Natural killer cell (primary cell): ENCODE measurements around the gene SYCP2L. TPM values are rescaled to one million over a fixed set of nuclear protein-coding genes. Genes with fewer than 3 reads are reported as not detected.

Source experiments
- ATAC-seq, 3 donors: fragments of 150-1000 bp in 2 of 3; fragments of 200-7000 bp in 1 of 3; cut with Tn5 transposase; 1 replicate in 1 of 3; 2 replicates in 2 of 3; pipeline ENCODE4 v1.10.0; 2021; ENCODE audit warnings: mild to moderate bottlenecking in 2 of 3, moderate library complexity in 2 of 3
- DNase-seq, 2 donors: peaks; one replicate each; pipeline versions ENCODE4 v3.0.0 to v3.0.0-alpha.2; 2013 to 2021; ENCODE audit warnings: mixed read lengths in 1 of 2
- H3K27ac ChIP-seq: one replicate; pipeline ENCODE4 v1.5.1; 2013; ENCODE audit warnings: mild to moderate bottlenecking, low read length
- H3K27me3 ChIP-seq: one replicate; pipeline ENCODE4 v1.6.1; 2013; ENCODE audit warnings: low read length; ENCODE audit not compliant: control insufficient read depth, insufficient read depth
- H3K36me3 ChIP-seq: one replicate; pipeline ENCODE4 v1.6.1; 2013; ENCODE audit warnings: low read length; ENCODE audit not compliant: control insufficient read depth, insufficient read depth
- H3K4me1 ChIP-seq: one replicate; pipeline ENCODE4 v1.6.1; 2013; ENCODE audit warnings: low read length; ENCODE audit not compliant: control insufficient read depth, insufficient read depth
- H3K4me3 ChIP-seq: one replicate; pipeline ENCODE4 v1.5.1; 2013; ENCODE audit warnings: low read length
- H3K9me3 ChIP-seq: one replicate; pipeline ENCODE4 v1.6.1; 2013; ENCODE audit warnings: low read length; ENCODE audit not compliant: control insufficient read depth, insufficient read depth
- H3K27ac Mint-ChIP-seq, 2 donors: one replicate each; pipeline ENCODE4 v1.8.0; 2022; ENCODE audit warnings: mild to moderate bottlenecking in 2 of 2, mixed read lengths in 2 of 2, moderate library complexity in 1 of 2
- H3K27me3 Mint-ChIP-seq, 2 donors: one replicate each; pipeline ENCODE4 v1.8.0; 2022; ENCODE audit warnings: low read depth in 2 of 2, mixed read lengths in 2 of 2
- H3K36me3 Mint-ChIP-seq: one replicate; pipeline ENCODE4 v1.8.0; 2022; ENCODE audit warnings: mixed read lengths
- H3K4me1 Mint-ChIP-seq, 2 donors: one replicate each; pipeline ENCODE4 v1.8.0; 2022; ENCODE audit warnings: mixed read lengths in 2 of 2
- H3K4me3 Mint-ChIP-seq: one replicate; pipeline ENCODE4 v1.8.0; 2022; ENCODE audit warnings: mild to moderate bottlenecking, moderate library complexity, mixed read lengths
- H3K9me3 Mint-ChIP-seq, 2 donors: one replicate each; pipeline ENCODE4 v1.8.0; 2022; ENCODE audit warnings: mixed read lengths in 2 of 2
- CTCF ChIP-seq: fragments of 200-600 bp; IDR thresholded peaks from one replicate; pipeline ENCODE4 v1.8.0; 2022; ENCODE audit warnings: antibody characterized with exemption
- WGBS: methylation state at CpG from one replicate; pipeline ENCODE4 v1.1.7; 2013; ENCODE audit warnings: missing lambda C conversion rate; ENCODE audit not compliant: insufficient coverage; 5-methylcytosine and 5-hydroxymethylcytosine counted together
- intact Hi-C: fragments of 100-400 bp; cut with micrococcal nuclease; formaldehyde crosslinking; loops from one replicate; pipeline ENCODE4 v1.14.2; 2022
- total RNA-seq, 4 donors: library from RNA; stranded (reverse); fragments of 120-200 nt in 1 of 4; gene quantifications; one replicate each; pipeline versions ENCODE4 v1.2.3 to v1.2.4, GENCODE V29; 2013 to 2022

The SYCP2L gene
- total RNA-seq, 3 donors from 2014 or later (not counting 1 experiment from before 2014, with no cell fraction given): 0.82 to 7.3 TPM; not detected in 1

- DNase-seq (no peak), ATAC-seq (no peak)
- Histone ChIP-seq H3K9me3 (no peaks in the 10 kb centered on the region), H3K27ac (no peak overlapping the region), H3K4me3 (no peak overlapping the region), H3K4me1 (no peaks in the 10 kb centered on the region), H3K27me3 (no peaks in the 10 kb centered on the region), H3K36me3 (no peaks in the 10 kb centered on the region)
- WGBS: 90% methylated on average over 2 of the region's 2 CpGs
- Mint-ChIP-seq H3K27ac (no peak overlapping the region), H3K27me3 (peaks cover 16 to 40% of the 10 kb centered on the region in 2 donors), H3K4me3 (no peak overlapping the region), H3K4me1 (no peaks in the 10 kb centered on the region), H3K9me3 (no peaks in the 10 kb centered on the region), H3K36me3 (no peaks in the 10 kb centered on the region)
- TF ChIP-seq CTCF: no peak
- intact Hi-C loops: no loop called here
Observed at GRCh38 chr6:11021003-11021402, 134.2 kb downstream of the SYCP2L start.

GRCh38 chr6:11021714-11022113 lies 134.9 kb downstream of the SYCP2L start:
- Histone ChIP-seq H3K4me3 (no peak overlapping the region), H3K9me3 (no peaks in the 10 kb centered on the region), H3K36me3 (no peaks in the 10 kb centered on the region), H3K27me3 (no peaks in the 10 kb centered on the region), H3K4me1 (no peaks in the 10 kb centered on the region), H3K27ac (no peak overlapping the region)
- peaks cover 18 to 42% of the 10 kb centered on the region in 2 donors for H3K27me3 Mint-ChIP-seq
- intact Hi-C loops: no loop called here
- ATAC-seq: no peak
- no peak for TF ChIP-seq CTCF
- no peak for DNase-seq
- no peak overlapping the region for H3K4me3 Mint-ChIP-seq
- H3K36me3 Mint-ChIP-seq: no peaks in the 10 kb centered on the region
- no peak overlapping the region for H3K27ac Mint-ChIP-seq
- no peaks in the 10 kb centered on the region for H3K4me1 Mint-ChIP-seq
- 83% methylated on average over 7 of the region's 7 CpGs for WGBS
- H3K9me3 Mint-ChIP-seq: no peaks in the 10 kb centered on the region

DNA sequence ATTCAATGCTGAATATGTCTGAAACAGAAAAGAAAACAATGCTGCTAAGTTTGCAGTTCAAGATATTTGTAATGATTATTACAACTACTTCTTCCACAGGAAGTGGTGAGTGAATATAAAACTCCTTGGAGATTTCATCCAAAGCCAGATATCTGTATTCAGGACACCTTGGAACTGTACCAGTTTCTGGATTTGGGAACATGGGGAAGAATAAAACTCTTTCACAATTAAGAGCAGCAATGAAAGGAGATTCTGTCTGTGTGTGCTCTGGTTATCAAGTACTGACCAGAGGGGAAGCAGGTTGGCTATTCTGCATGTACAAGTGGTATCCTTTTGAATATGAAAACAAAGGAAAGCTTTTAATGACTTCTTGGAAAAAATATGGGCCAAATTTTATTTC lies 136.2 kb downstream of the SYCP2L start:
- Mint-ChIP-seq H3K4me3 (no peak overlapping the region), H3K36me3 (no peaks in the 10 kb centered on the region), H3K27me3 (peaks cover 24 to 51% of the 10 kb centered on the region in 2 donors), H3K27ac (no peak overlapping the region), H3K4me1 (no peaks in the 10 kb centered on the region), H3K9me3 (no peaks in the 10 kb centered on the region)
- Histone ChIP-seq H3K4me1 (no peaks in the 10 kb centered on the region), H3K27ac (no peak overlapping the region), H3K36me3 (no peaks in the 10 kb centered on the region), H3K27me3 (no peaks in the 10 kb centered on the region), H3K4me3 (no peak overlapping the region), H3K9me3 (no peaks in the 10 kb centered on the region)
- ATAC-seq (no peak), DNase-seq (no peak)
- TF ChIP-seq CTCF: no peak
- intact Hi-C loops: no loop called here

Other genes with a start within 250 kb of the SYCP2L start
- gene C6orf52, start 192.4 kb upstream of the SYCP2L start, total RNA-seq: under 1 TPM in 2 of 3 donors, not detected in 1; 0.58 to 0.91 TPM
- 1 to 10 TPM; 3.6 to 5.2 (median 4.6) TPM for gene PAK1IP1, start 192.1 kb upstream of the SYCP2L start, total RNA-seq
- gene TMEM14C, start 164.0 kb upstream of the SYCP2L start, total RNA-seq: 10 to 100 TPM in 2 of 3 donors, 1 to 10 TPM in 1; 2.4 to 15.7 (median 14.3) TPM
- gene TMEM14B, start 139.2 kb upstream of the SYCP2L start, total RNA-seq: 10 to 100 TPM; 21.0 to 38.4 (median 30.8) TPM
- under 1 TPM; 0.41 to 0.66 (median 0.65) TPM for gene MAK, start 48.5 kb upstream of the SYCP2L start, total RNA-seq
- not detected for gene GCM2, start 5.0 kb upstream of the SYCP2L start, total RNA-seq
- gene ELOVL2, start 157.3 kb downstream of the SYCP2L start, total RNA-seq: not detected
- gene SMIM13, start 206.8 kb downstream of the SYCP2L start, total RNA-seq: 10 to 100 TPM in 1 of 3 donors, 1 to 10 TPM in 2; 5.3 to 10.3 (median 9.8) TPM
- gene ERVFRD-1, start 224.7 kb downstream of the SYCP2L start, total RNA-seq: not detected